ENCODE data around the gene TMEM121.
"Not testable (repeated sequence)": the region's sequence is repeated elsewhere in the genome, so short reads cannot be mapped to it uniquely, and the experiment has no call there.

DNA sequence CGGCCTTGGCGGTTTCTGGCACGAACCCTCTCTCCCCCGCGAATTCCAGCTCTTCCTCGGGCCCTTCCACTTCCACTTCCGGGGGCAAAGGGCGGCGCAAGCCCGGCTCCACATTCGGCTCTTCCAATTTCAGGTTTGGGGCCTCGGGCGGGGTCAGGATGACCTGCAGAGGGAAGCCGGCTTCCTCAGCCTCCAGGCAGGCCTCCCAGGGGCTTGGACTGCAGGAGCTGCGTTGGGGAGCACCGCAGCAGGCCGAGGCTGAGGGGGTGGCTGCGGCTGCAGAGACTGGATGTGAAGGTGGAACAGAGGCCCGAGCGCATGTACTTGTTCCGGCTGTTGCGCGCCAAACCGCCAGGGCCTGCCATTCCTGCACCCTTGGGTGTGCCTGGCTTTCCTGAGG is 20.7 kb downstream of the TMEM121 start:
- TF ChIP-seq POLR2A, POLR2AphosphoS5 (IDR thresholded peaks at IDR 0.05): not testable (repeated sequence)
- TF ChIP-seq, protein P1, sequence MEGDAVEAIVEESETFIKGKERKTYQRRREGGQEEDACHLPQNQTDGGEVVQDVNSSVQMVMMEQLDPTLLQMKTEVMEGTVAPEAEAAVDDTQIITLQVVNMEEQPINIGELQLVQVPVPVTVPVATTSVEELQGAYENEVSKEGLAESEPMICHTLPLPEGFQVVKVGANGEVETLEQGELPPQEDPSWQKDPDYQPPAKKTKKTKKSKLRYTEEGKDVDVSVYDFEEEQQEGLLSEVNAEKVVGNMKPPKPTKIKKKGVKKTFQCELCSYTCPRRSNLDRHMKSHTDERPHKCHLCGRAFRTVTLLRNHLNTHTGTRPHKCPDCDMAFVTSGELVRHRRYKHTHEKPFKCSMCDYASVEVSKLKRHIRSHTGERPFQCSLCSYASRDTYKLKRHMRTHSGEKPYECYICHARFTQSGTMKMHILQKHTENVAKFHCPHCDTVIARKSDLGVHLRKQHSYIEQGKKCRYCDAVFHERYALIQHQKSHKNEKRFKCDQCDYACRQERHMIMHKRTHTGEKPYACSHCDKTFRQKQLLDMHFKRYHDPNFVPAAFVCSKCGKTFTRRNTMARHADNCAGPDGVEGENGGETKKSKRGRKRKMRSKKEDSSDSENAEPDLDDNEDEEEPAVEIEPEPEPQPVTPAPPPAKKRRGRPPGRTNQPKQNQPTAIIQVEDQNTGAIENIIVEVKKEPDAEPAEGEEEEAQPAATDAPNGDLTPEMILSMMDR (IDR thresholded peaks at IDR 0.05): not testable (repeated sequence)

All from prostate gland (tissue), 2 donors.